Activated CD4-positive, CD25-positive, alpha-beta regulatory T cell (primary cell): ENCODE results near the gene MED31.
"Not testable (repeated sequence)": the region's sequence is repeated elsewhere in the genome, so short reads cannot be mapped to it uniquely, and the experiment has no call there.

Experiments
- DNase-seq, 4 experiments: peaks; one replicate each; lab custom pipeline; 2025; lab: John Stamatoyannopoulos, UW

The MED31 gene

DNA sequence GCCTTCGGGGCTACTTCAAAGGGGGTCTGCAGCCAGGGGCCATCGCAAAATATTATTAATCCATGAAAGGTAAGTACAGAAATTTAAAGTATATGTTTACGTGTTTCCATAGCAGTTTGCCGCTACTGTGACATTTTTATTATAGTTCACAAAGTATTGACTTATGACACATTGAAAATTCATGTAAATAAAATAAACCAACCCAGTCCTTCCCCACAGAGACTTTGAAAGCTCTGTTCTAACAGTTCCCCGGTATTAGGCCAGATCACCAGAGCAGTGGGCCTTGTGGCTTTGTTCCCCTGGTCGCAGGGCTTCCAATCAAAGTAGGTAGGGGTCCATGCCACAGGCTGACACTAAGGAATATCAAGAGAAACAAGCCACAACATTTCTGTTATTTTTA, 24.8 kb downstream of the MED31 start:
- no peak for DNase-seq

DNA sequence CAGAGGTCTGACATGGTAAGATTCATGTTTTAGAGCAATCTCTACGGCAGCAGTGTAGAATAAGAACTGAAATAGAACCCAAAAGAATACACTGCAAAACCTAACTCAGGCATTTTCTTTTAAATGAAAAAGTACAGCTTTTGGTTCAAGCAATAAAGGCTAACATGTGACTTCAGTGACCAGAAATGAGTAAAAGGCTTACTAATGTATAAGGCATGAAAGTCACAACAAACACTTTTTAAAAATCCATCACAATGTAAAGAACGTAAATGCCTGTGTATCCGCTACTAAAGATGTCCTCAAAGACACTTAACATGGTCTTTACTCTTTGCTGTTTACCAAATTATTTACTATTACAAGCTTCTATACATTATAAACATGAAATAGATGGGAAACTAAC, 27.5 kb downstream of the MED31 start:
- DNase-seq, result no peak

DNA sequence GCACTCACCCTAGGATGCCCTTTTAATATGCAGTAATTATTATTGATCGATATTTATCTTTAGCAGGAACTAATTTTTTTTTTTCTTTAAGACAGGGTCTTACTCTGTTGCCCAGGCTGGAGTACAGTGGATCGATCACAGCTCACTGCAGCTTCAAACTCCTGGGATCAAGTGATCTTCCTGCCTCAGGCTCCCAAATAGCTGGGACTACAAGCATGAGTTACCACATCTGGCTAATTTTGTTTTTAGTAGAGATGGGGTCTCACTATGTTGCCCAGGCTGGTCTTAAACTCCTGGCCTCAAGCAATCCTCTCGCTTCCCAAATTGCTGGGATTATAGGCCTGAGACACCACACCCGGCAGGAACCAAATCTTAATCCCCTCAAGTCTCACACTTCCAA, 40.2 kb downstream of the MED31 start:
- no peak for DNase-seq

DNA sequence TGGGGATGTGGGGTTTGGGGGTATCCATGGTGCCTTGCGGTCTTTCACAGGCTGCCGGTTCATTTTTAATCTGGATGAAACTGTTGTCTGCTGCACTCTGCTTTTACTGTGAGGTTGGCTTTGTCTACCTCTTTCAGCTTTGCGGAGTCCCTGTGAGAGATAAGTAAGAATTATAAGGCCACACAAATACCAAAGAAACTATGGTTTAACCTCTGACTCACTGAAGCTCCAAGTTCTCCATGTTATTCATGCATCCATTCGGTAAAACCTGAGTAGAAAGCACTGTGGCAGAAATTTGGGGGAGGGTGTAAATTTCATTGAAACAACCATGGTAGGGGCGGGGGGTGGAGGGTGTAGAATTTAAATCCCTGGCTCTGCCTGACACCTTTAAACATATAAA, 41.4 kb downstream of the MED31 start:
- DNase-seq, result no peak

DNA sequence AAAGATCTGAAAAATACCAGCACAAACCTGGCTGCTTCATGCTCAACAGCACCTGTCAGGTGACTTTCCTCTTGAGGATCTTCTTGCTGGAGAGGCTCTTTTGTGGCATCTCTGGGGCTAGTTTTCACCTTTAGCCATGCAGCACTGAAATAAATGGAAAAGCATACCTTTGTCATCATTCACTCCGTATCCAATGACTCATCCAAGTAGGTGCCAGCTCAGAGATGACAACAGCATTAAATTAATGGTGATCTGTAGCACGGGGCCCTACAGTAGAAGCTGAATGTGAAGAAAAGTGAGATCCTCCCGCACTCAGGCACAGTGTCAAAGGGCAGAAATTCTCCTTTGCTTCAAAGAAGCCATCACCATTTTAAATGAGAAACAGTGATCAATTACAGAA, 43.1 kb downstream of the MED31 start:
- DNase-seq, result no peak

DNA sequence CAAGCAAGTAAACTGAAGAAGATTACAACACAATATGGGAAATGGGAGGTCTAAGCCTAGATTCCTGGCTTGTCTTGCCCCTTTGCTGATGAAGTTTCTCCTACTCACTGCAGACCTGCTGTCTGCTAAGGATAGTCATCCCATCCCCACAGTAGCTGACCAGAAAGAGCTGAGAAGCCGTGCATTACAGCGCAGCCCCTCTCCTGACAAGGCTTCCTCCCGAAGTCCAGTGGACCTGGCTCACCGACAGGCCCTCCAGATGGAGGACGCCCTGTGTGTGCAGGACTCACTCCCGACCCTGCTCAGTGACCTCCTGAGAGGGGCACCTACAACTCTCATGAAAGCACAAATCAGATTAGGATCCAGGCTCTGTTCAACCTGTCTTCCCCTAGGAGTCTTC, 46.3 kb downstream of the MED31 start:
- DNase-seq, result no peak

DNA sequence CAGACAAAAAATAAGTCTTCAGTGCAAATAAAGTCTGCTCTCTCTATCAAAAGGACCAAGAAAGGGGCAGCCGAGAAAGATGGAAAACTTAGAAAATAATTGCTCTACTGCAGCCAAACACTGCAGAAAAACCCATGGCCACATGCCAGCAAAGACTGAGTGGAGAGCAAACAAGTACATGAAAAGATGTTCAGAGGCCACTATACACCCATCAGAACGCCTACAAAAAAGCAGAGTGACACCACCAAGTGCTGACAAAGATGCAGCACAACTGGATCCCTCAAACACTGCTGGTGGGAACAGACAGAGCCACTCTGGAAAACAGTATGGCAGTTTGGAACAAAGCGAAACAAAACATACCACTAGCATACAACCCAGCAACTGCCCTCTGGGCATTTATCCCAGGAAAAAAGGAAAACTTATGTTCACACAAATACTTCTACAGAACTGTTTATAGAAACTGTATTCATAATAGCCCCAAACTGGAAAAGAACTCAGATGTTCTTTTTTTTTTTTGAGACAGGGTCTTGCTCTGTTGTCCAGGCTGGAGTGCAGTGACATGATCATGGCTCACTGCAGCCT, 47.6 kb downstream of the MED31 start:
- no peak for DNase-seq

DNA sequence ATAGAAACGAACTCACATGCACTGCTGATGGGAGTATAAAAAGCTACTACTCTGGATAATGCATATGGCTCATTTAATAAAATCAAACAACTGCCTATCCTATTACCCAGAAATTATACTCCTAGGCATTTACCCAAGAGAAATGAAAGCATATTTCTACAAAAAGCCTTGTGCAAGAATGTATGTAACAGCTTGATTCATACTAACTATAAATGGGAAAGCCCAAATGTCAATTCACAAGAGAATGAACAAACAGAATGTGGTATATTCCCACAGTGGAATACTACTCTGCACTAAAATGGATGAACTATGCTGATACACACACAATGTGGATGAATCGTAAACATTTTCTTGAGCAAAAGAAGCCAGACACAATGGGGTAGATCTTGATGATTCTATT, 49.3 kb downstream of the MED31 start:
- no peak for DNase-seq

DNA sequence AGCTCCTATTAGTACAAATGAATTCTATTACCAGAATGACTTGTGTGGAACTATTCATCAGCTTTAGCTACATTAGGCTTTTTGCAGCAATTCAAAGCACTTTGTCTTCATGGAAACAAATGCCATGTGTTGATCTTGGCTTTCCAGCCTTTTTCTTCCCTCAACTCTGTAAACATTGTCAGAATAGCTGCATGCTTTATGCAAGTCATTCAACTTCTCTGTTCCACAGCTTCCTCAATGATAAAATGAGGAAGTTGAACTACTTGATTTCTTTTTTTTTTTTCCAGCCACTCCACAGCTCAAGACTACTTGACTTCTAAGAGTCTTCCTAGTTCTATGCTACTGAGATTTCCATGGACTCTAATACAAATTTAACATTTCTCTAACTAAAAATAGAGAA, 52.0 kb downstream of the MED31 start:
- DNase-seq, result no peak

DNA sequence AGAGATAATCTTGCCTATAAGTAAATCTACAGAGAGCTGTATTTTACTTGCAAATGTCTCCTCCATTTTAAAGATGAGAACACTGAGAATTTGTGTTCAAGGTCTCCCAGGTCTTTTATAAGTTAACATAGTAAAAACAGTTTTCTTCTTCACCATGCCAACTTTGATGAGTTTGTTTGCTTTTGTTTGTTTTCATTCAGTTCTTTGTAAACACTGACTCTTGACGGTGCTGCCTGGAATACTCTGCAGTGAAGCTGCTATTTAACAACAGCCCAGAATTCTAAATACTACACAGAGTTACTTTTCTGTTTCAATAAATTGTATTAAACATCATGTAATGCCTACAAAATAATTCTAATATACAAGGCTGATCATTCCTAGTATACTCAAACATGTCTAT, 53.7 kb downstream of the MED31 start:
- DNase-seq, result no peak

DNA sequence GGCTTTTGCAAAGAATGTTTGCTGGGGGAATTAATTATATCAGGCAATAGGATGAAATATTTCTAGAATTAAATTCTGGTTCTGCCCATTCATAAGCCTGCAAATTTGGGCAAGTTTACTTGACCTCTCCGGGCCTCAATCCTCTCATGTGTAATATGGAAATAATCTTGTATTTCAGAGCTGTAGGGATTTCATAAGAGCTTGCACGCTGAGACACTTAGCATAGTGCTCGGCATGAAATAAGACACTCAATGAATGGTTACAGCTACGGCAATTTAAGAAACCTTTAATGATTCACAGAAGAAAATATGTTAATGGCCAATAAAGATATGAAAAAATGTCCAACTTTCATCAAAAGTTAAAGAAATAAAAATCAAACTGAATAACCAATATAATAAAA, 54.5 kb downstream of the MED31 start:
- DNase-seq, result no peak

DNA sequence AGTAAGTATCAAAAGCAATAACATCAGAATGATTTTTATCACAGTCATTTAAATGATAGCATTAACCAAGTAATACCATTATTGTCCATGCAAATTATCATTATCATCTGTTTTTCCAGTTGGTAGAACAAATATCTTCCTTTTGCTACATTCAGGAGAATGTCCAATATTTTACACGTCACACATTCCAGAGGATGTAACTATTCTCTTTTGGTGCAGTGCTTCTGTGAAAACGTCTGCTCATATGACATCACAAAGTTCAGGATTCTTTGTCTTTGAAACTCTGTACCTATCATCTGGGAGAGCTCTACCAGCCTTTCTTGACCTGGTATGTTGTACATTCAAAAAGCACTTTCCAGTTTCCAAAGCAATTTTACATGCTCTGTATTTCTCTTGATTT, 54.9 kb downstream of the MED31 start:
- no peak for DNase-seq

DNA sequence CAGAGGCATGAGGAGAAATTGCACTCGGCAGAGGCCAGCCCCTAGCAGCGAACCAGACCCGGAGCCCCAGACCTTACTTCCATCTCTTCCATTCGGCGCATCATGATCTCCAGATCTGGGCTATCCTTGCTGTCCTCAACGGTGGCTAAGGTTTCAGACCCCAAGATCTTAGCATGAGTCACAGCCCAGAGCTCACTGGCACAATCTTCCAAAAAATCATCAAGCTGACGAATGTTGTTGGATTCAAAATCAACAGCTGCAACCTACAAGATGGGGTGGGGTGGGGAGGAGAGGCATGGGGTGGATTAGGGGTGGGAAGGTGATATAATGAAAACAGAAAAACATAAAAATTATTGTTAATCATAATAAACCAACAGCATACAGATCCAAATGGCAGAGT, 55.3 kb downstream of the MED31 start:
- no peak for DNase-seq

DNA sequence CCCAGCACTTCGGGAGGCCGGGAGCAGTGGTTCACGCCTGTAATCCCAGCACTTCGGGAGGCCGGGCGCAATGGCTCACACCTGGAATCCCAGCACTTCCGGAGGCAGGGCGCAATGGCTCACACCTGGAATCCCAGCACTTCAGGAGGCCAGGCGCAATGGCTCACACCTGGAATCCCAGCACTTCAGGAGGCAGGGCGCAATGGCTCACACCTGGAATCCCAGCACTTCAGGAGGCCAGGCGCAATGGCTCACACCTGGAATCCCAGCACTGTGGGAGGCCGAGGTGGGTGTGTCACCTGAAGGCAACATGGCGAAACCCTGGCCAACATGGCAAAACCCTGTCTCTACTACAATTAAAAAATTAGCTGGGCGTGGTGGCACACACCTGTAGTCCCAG, 58.0 kb downstream of the MED31 start:
- not testable (repeated sequence) for DNase-seq
